GM18498 (cell line): ENCODE results near the gene PAPPA2.

Experiments
- ATAC-seq: cut with Tn5 transposase; IDR thresholded peaks from one replicate; pipeline ENCODE4 v1.9.1; 2021; ENCODE audit warnings: mild to moderate bottlenecking, moderate library complexity; ENCODE audit not compliant: unreplicated experiment

Gene PAPPA2

DNA sequence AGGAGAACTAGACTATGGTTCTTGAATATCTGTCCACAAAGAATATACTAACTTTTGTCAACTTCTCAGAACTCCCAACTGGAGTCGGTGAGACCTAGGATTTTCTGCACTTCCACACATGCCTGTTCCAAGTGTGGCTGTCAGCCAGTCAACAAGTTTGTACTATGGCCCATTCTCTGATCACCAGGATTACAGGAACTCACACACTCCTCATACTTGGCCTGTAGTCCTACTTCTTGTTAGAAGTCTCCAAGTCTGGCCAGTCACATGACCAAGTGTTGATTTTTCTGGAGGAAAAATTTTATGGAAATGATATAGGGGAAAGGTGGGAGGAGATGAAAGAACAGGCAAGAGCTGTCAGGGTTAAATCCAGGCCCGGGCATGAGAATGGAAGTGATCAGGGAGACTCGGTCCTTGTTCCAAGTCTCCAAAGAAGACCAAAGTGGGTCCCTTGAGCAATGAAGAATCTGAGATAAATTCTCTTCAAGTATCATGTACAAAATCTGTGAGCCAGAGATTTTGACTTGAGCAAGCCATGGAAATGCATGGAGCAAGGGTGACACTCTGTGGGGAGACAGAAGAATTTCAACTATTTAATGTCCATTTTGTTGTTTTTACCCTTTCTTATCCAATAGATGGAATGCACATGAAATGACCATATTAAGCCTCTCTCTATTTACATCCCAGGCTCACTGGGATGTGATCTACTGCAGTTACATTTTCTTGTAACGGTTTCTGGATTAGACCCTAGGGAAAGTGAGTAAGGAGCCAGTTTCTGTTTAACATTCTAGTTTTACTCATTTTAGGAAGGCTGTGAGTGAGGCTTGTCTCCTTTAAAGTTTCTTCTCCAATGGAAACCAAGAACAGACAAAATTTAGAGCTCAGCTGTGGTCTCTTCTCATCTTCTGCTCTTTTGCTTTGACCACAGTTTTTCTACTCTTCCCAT, 380.6 kb downstream of the PAPPA2 start:
- ATAC-seq, result no peak

GRCh38 chr1:176847052-176847451, 384.1 kb downstream of the PAPPA2 start:
- no peak for ATAC-seq

DNA sequence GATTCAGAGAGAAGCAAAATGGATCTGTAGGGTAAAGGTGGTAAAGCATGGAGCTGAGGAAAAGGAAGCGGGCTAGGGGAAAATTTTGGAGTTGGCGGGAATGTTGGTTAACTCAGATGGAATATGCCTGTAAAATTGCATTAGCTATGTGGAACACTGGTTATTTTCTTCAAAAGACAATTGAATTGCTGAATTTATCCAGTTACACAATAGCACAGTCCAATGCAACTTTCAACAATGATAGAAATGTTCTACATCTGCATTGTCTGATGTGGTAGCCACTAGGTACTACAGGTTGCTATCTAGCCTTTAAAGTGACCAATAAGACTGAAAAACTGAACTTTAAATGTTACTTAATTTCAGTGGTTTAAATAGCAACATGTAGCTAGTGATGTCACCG, 386.3 kb downstream of the PAPPA2 start:
- ATAC-seq, result no peak

DNA sequence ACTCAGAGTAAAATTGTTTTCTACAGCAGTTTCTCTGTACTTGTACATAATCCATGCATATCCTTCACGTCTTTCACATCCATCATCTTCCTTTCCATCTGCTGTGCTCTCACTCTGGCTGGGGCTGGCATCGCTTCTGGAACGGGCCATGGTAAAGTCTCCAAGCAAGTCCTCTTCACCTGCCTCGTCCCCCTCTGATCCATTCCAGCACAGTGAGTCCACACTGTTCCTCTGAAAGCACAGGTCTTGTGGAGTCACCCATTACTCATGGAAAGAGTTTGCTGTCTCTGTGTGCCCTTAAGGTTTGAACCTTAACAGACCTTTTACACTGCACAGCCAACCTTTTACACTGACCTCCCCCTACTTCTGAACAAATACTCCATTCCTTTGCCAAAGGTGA, 387.9 kb downstream of the PAPPA2 start:
- no peak for ATAC-seq

DNA sequence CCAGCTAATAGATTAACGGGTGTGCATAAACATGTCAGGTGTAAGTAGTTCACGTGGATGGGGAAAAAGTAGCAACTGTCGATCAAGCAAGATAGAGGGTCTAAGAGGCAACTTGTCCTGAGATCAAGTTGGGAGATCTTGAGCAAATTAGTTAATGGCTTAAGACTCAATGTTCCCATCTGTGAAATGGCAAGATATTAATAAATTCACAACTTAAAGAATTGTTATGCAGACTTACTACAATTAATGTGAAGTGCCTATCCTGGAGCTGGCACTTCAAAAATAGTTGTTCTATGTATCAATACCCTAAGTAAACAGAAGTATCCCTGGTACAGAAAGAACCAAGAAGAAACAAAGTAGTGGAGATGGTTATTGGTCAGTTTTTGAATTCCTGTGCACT, 389.1 kb downstream of the PAPPA2 start:
- no peak for ATAC-seq

GRCh38 chr1:176853503-176853902, 390.5 kb downstream of the PAPPA2 start:
- ATAC-seq, result no peak

- no peak for ATAC-seq
Measured at GRCh38 chr1:176854121-176854520, 391.1 kb downstream of the PAPPA2 start.

GRCh38 chr1:176854758-176855745, 392.1 kb downstream of the PAPPA2 start:
- no peak for ATAC-seq

GRCh38 chr1:176857632-176858031, 394.7 kb downstream of the PAPPA2 start:
- no peak for ATAC-seq

DNA sequence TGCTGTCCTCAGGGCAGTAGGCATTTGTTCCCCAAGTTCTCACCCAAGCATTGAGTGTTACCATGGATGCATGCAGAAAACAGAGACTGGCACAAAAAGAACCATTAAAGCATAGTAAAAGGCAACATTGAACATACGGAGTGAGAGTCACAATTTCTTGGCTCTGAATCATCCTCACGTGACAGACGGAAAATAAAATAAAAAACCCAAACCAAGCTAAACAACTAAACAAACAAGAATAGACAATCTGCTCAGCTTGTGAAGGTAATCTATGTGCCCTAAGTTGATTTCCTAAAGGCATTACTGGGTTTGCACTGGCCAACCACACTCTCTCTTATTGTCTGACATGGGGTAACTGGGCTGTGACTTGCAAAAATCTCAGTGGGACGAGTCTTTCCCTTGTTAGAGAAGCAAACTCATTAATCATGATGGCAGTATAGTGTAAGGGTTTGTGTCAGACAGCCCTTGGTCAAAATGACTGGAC, 395.5 kb downstream of the PAPPA2 start:
- ATAC-seq, result no peak

DNA sequence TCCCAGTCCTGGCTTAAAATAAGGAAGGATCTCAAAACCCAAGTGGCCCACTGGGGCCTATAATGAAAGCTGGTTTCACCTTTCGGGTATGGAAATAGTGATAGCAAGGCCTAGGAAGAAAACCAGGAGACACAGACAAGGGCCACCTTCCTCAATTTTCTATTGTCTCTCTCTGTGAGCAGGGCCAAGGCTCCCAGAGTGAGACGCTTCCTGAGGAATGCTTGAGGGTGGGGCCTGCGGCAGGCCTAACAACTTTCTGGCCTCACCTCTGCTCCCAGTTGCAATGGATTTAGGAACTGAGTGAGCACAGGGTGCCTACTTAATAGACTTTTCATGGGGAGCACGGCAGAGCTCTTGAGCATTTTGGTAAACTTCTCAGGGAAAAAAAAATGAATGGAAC, 400.6 kb downstream of the PAPPA2 start:
- no peak for ATAC-seq

- no peak for ATAC-seq
Measured at GRCh38 chr1:176864211-176864610, 401.2 kb downstream of the PAPPA2 start.

GRCh38 chr1:176866011-176866714, 403.2 kb downstream of the PAPPA2 start:
- no peak for ATAC-seq

- no peak for ATAC-seq
Measured at GRCh38 chr1:176869577-176869976, 406.6 kb downstream of the PAPPA2 start.

GRCh38 chr1:176876966-176877515, 414.1 kb downstream of the PAPPA2 start:
- ATAC-seq, result no peak

DNA sequence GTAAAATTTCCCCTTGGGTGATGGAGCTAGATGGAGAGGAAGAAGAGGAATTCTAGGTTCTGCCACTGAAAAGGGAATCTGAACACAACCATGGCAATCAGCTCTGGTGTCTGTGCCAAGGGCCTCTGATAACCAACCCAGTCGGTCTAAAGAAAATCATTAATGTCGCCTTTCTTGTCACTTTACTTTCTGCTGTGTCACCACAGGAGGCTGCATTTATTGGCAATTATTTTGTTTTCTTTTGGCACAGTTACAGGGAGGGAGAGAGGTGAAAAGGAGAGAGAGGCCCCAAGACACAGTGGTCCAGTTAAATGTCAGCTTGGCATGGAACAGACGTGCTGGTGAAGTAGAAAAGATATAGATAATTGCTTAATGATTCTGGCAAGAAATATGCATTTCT, 414.6 kb downstream of the PAPPA2 start:
- ATAC-seq, result no peak

- ATAC-seq, result no peak
Measured at GRCh38 chr1:176878750-176879536, 416.0 kb downstream of the PAPPA2 start.

- ATAC-seq, result no peak
Measured at GRCh38 chr1:176879784-176880620, 417.0 kb downstream of the PAPPA2 start.
